HG03280 (cell line): ENCODE data around the gene CDKAL1.

Source experiments
- ATAC-seq: cut with Tn5 transposase; IDR thresholded peaks from one replicate; pipeline ENCODE4 v1.9.1; 2021; ENCODE audit warnings: mild to moderate bottlenecking, moderate library complexity; ENCODE audit not compliant: unreplicated experiment

Gene CDKAL1

DNA sequence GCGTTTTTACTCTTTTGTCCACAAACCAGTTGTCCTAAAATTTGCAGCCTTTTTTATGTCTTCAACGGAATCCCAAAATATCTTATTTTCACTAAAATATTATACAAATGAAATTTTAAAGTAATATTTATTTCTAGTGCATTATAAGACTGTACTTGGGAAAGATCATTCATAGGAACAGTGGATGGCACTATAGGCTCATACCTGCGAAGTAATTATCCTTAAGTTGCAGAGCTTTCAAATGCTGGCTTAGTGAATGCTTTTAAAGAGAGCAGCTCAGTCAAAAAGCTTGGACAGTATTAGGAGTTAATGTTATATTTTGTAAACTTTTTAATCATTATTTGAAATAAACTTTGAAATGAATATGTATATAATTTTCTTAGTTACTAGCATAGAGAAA is 254.9 kb downstream of the CDKAL1 start:
- no peak for ATAC-seq

DNA sequence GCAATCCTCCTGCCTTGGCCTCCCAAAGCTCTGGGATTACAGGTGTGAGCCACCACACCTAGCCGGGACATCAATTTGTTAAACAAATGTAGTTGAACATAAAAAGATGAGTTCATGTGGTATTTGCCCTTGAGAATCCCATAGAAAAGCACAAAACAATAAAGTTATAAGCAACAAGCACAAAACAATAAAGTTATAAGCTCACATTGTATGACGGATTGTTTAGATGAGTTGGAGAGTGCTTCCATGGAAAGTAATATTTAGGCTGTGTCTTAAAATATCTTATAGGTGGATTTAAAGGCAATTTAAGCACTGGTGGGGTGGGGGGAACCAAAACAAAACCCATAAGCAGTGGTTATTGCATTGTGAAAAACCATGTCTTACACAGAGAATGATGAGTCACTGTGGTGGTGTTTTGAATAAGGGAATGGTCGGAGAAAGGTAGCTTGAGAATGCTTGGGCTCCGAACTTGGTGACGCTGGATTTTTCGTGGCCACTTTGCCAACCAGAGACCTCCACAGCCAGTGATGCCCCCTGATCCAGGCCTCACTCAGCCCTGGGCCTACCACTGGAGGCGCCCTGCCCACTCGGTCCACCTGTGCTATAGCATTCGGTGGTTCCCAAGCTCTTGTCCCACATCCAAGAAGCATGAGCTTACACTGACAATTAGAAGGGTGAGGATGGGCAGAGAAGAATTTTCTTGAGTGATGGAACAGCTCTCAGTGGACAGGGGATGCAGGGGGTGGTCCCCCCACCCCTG is 256.0 kb downstream of the CDKAL1 start:
- ATAC-seq = no peak

DNA sequence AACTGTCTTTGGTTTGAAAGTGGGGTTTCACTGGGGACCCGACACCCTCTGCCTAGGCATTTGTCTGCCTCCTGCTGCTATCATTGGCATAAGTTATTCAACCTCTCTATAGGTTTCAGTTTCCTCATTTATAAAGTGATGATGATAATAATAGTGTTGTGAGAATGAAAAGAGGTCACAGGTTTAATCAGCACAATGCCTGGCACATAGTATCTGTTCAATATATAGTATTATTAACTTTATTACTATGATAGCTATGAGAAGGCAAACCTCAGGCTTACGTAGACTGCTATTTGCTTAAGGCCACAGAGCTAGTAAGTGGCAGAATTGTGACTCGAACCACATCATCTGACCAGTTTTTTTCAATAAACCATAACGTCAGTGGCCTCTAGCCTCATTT is 256.8 kb downstream of the CDKAL1 start:
- ATAC-seq = no peak

DNA sequence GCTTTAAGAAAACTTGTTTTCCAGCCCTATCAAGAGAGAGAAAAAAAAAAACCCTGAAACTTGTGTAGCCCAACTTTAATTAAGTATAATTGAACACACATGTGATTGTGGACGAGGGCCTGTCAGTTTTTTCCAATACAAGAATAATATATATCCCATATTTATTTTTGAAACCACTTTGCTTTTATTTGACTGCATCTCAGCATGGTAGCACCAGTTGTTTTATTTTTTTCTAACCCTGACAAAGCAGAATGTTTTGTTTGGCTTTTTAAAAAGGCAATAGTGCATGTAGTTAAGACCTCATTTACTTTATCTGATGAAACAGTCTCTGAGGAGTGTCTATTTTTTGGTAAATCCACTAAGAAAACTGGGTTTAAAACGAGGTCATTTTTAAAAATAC is 257.7 kb downstream of the CDKAL1 start:
- no peak for ATAC-seq

DNA sequence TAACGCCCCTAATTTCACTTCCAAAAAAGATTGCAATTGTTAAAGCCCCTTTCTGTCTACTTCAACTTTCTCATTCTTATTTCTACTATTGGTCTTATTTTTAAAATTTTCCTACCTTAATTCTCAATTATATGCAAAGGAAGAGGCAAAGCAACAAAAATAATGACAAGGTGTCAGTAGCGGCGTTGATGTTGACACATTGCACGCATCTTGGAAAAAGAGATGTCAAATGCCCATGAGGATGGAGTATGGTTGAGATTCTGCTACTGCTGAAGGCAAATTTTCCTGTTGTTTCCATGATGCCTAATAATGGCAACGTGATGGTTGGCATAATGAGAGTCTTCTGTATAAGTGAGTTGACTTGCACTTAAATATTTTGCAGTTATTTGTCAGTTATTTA is 258.9 kb downstream of the CDKAL1 start:
- ATAC-seq = no peak

DNA sequence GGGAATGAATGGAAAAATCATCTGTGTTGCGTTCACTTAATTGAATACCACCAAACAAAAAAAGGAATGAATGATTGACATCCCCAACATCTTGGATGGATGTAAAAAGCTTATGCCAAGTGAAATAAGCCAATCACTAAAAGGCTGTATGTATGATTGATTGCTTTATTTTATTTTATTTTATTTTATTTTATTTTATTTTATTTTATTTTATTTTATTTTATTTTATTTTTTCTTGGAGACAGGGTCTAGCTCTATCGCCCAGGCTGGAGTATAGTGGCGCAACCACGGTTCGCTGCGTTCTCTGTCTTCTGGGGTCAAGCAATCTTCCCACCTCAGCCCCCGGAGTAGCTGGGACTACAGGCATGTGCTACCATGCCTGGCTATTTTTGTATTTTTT is 263.3 kb downstream of the CDKAL1 start:
- no peak for ATAC-seq

DNA sequence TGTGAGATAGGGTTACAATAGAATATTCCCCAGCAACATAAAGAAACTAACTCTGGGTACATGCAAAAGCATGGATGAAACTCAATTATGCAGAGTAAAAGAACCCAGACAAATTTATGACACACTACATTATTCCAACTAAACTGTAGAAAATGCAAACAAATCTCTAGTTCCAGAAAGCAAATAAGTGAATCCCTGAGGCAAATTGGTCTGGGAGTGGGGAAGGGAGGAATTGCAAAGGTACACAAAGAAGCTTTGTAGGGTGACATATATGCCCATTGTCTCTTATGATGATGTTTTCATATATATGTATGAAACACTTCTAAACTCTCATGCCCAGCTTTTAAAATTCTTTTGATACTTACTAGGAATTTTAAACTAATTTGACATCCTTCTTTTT is 266.0 kb downstream of the CDKAL1 start:
- no peak for ATAC-seq

DNA sequence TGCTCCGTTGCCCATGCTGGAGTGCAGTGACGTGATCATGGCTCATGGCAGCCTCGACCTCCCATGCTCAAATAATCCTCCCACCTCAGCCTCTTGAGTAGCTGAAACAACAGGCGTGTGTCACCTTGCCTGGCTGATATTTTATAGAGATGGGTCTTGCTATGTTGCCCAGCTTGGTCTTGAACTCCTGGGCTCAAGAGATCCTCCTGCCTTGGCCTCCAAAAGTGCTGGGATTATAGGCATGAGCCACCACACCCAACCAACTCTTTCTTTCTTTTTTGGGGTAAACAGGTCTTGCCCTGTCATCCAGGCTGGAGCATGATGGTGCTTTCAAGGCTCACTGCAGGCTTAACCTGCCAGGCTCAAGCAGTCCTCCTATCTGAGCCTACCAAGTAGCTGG is 266.4 kb downstream of the CDKAL1 start:
- no peak for ATAC-seq

DNA sequence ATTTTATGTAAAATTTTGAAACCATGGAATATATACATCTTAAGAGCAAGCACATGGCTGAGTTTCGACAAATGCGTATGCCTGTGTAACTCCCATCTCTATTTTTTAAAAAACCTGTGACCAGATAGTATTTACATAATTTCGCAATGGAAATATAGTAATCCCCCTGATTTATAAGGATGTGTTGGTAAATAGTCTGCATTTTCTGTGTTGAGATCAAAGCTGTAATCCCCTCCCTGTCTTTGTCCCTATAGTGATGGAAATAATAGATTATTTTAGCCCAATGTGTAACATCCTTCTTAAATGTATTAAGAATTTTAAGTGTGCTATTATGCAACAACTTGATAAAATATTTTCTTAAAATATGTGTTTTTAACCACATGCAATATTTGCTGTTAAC is 267.3 kb downstream of the CDKAL1 start:
- ATAC-seq = no peak

DNA sequence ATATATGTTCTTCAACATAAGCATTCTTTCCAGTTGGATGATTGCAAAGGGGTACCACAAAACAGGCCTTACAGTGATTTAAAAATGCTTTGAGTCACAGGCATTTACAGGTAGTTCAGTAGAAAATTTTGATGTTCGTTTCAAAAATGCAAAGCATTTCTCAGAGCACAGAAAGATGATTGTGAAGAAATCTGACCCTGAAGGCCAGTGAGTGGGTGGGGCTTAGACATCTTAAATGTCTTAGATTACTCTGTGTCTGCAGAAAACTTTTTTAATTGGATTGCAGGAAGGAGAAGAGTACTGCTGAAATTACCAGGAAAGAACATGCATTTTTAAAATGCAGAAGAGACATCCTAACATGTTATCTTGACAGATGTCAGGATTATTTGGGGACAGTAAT is 268.3 kb downstream of the CDKAL1 start:
- no peak for ATAC-seq

DNA sequence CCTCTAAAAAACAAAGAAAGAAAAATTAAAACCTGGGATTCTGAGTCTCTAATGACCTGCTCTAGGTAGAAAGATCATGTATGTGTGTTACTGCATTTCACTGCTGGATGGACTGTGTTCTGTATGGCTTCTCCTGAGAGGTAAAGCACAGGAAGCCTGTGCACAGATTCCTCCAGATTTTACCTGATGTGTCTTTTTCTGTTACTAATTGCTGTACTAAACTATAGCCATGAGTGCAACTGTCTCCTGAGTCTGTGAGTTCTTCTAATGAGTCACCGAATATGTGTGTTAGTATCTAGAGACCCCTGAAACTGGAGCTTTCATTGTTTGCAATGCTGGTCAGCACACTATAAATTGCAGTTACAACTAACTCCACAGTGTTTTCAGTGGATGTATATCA is 270.8 kb downstream of the CDKAL1 start:
- ATAC-seq = no peak

DNA sequence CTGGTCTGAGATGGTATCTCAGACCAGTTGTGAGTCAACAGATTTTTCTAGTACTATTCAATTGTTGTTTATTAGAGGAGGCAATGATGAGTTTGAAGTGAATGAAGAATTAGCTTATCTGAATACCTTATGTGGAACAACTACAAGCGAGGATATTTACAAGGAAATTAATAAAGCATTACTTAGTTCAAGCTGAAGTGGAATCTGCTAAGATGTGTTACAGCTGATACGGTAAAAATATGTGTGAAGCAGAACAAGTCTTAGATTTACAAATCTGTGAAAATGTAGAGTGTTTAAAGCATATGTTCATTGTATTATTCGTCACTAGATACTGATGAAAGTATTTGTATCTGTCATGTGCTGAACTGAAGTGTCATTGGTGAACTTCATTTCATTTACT is 272.4 kb downstream of the CDKAL1 start:
- no peak for ATAC-seq

DNA sequence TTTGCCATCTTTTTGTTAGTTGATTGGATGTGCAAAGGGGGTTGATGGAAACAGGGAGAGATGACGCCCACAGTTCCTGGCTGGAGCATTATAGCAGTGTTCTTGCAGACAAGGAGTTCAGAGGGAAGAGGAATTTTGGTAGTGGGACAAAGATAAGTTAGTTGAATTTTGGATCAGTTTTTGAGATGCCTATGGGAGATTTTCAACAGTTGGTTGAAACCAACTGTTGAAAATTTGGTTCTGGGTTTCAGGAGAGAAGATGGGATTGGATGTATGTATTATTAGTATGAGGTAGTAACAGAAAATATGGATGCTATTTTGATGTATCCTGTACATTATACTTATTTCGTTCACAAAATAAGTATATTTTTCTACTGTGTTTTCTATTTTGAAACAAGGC is 274.2 kb downstream of the CDKAL1 start:
- no peak for ATAC-seq

DNA sequence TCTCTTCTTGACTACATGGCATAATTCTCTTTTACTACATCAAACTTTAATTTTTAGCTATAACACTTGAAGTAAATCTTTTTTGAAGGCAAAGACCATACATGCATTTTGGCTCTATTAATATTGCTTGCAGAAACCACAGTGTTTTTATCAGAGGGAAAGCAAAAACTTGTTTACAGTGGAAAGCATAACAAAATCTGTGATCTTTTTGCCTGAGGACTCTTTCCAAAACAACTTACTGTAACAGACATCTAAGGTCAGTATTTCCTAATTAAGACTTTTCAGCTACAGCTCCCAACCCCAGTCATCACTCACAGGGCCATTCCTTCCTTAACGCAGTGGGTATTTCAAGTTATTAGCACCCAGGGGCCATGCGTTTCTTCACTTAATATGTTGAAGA is 274.7 kb downstream of the CDKAL1 start:
- no peak for ATAC-seq

DNA sequence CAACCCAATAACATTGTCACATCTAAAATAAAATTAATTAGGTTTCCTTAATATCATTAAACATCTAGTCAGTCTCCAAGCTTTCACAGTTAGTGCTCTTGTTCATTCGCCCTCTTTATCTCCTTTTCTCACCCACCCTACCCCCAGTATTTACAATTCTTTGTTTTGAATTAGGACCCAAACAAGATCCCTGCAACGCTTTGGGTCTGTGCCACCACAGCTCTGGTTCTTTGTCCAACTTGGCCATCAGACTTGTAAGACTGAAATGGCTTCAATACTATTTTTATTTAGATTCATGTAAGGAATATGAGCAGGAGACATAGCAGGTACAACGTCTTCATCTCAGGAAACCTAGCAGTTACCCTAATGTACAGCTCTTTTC is 276.5 kb downstream of the CDKAL1 start:
- ATAC-seq = no peak

DNA sequence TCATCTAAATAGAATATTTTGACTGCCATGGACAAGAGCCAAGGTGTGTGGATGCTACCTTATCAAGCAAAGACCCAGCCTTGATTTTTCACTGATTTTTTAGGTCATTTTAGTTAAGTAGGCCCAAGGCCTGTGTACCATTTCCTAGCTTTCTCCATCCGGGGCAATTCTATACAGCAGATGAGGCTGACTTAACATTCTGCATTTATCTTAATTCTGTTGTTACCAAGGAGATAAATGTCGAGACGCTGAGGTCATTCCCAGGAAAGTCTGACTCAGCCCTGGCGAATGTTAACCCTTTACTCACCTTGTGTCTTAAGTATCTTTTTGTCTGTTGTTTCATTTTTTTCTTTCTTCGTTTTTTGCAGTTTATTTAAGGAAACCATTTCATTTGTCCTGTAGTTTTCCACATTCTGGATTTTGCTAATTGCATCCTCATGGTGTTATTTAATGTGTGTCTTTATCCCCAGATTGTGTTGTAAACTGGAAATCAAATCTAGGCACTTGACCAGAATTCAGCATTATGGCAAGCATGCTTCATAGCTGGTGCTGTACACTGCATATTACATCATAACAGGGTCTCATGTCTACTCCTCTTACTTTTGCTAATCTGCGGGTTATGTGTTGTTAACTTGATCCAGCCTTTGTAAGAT is 277.0 kb downstream of the CDKAL1 start:
- ATAC-seq = no peak

DNA sequence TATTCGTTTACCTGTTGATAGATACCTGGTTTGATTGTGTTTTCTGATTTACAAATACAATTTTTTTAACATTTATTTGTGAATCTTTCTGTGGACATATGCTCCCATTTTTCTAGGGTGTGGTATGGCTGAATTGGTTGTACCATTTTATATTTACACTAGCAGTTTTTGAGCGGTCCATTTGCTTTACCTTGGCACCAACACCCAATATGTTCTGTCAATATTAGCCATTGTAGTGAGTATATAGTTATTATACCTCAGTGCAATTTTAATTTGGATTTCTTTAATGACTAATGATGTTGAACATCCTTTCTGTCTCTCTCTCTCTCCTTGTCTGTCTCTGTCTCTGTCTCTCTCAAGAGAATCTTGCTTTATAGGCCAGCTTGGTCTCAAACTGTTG is 278.5 kb downstream of the CDKAL1 start:
- ATAC-seq = no peak

DNA sequence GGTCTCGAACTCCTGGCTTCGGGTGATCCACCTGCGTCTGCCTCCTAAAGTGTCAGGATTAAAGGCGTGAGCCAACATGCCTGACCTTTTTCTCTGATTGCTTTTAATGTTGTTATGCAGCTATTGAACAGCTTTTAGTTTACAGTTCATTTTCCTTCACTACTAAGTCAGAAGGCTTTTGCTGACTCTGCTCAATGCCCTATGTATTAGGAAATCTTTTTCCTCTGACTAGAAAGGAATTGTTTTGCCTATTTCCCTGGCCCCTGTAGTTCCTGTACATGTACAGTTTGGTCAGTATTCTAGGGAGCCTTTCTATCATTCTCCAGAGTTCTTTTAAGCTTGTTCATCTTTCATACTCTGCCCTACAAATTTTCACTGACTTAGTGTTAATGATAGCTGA is 280.2 kb downstream of the CDKAL1 start:
- ATAC-seq = no peak

DNA sequence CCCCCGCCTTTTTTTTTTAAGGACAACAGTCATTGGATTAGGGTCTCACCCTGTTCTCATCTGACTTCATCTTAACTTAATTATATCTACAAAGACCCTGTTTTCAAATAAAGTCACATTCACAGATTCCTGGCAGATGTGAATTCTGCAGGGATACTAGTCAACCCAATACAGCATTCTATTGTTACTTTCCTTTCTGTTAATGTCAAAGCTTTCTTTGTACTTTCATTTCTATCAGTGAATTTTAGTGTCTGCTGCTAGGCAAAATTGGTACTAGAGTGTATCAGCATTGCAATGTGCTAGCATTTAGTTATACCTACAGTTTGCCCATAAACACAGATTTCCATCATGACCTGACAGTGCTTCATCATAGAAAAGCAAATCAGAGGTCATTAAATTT is 281.9 kb downstream of the CDKAL1 start:
- ATAC-seq = no peak

DNA sequence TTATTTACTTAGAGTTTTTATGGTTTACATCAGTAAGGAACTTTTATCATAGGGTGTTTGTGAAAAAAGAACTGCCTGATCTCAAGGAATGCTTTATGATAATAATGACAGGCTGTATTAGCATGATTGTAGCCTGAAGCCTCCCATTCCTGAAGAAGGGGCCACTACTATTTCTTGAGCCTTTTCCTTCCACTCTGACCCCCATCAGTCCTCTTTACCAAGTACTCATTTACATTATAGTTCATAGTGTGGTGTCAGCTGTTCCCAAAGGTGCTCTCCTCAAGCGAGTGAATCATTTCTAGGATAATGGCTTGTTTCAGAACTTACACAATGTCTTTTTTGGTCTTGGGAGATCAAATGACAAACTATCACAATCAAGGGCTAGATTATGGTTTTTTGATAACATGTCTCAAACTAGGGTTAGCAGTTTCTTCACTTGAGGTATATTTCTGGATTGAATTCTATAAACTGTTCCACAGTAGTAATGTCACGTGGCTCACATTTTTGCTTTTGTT is 283.6 kb downstream of the CDKAL1 start:
- ATAC-seq = no peak

DNA sequence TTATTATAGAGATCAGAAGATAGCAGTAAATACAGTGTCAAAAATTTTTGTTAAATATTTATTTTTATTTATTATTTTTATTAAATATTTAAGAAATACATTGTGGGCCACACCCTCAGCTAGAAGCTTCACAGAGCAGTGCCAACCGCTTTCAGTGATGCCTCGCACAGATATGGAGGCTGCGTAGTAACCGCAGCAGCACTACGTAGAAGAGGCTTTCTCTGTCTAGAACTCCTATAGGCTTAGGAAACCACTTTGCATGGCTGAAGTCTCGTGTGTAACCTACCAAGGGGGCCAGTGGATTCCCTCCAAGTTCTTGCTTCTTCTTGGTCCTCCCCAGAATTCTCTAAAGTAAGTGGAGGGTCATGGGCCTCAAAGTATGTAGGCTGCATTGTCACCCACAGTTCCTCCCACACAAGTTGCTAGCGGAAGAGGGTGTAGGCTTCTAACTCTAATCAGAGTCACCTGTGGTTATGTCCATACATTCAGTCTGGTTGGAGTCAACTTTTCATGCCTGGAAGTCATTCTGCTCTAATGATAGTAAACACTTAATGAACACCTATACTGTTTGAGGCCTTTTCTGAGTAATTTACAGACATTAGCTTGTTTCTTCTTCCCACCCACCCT is 285.6 kb downstream of the CDKAL1 start:
- ATAC-seq = no peak

DNA sequence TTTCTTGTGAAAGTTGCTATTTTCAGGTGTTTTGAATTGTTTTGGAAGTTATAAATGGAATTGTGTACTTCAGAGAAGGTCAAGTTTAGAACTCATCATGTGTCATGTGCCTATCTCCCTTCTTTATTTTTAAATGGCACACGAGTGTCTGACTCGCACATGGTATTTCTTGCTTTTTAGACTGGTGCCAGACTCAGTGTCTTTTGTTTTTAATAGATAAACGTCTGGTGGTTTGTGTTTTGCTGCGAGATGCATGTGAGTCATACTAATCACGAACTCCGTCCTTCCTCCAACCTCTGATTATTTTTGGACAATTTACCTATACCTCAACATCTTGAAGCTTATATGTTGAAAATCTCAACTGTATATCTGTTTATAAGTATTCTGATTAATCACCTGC is 292.1 kb downstream of the CDKAL1 start:
- ATAC-seq = no peak
